ENCODE results near the gene PLTP. TPM values are rescaled to one million over a fixed set of nuclear protein-coding genes. Genes with fewer than 3 reads are reported as not detected.

PLTP gene
- total RNA-seq, 1 donor from 2014 or later = 38.5 TPM

DNA sequence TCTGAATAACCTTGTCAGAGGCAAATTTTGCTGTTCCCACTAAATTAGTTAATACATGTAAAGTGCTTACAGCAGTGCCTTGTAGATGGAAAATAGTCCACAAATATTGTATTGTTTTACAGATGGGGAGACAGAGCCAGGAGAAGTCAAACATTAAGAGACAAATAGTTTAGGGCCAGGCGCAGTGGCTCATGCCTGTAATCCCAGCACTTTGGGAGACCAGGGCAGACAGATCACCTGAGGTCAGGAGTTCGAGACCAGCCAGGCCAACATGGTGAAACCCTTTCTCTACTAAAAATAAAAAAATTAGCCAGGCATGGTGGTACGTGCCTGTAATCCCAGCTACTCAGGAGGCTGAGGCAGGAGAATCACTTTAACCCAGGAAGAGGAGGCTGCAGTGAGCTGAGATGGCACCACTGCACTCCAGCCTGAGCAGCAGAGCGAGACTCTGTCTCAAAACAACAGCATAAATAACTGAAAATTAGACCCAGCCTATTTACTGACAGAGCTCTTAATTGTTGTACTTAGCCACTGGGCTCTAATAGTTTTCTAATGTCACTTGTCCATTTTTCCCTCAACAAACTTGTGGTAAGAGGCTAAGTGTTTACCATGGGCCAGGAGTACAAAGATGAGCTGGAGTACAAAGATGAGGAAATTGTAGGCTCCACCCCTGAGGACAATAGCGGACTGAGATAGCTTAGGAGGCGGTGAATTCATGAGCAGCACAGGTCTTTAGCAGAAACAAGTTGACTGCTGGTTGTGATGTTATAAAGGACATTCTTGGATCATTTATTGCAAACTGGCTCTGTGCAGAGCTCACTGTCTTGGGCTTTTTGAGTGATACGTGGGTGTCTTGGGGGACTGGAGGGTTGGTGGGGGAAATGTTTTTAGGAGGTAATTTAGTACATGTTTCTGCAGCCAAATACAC is 48.1 kb downstream of the PLTP start:
- TF ChIP-seq, protein P1, sequence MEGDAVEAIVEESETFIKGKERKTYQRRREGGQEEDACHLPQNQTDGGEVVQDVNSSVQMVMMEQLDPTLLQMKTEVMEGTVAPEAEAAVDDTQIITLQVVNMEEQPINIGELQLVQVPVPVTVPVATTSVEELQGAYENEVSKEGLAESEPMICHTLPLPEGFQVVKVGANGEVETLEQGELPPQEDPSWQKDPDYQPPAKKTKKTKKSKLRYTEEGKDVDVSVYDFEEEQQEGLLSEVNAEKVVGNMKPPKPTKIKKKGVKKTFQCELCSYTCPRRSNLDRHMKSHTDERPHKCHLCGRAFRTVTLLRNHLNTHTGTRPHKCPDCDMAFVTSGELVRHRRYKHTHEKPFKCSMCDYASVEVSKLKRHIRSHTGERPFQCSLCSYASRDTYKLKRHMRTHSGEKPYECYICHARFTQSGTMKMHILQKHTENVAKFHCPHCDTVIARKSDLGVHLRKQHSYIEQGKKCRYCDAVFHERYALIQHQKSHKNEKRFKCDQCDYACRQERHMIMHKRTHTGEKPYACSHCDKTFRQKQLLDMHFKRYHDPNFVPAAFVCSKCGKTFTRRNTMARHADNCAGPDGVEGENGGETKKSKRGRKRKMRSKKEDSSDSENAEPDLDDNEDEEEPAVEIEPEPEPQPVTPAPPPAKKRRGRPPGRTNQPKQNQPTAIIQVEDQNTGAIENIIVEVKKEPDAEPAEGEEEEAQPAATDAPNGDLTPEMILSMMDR (conservative IDR thresholded peaks at IDR 0.05; ENCODE audit: low read depth, low read length) = no peak

DNA sequence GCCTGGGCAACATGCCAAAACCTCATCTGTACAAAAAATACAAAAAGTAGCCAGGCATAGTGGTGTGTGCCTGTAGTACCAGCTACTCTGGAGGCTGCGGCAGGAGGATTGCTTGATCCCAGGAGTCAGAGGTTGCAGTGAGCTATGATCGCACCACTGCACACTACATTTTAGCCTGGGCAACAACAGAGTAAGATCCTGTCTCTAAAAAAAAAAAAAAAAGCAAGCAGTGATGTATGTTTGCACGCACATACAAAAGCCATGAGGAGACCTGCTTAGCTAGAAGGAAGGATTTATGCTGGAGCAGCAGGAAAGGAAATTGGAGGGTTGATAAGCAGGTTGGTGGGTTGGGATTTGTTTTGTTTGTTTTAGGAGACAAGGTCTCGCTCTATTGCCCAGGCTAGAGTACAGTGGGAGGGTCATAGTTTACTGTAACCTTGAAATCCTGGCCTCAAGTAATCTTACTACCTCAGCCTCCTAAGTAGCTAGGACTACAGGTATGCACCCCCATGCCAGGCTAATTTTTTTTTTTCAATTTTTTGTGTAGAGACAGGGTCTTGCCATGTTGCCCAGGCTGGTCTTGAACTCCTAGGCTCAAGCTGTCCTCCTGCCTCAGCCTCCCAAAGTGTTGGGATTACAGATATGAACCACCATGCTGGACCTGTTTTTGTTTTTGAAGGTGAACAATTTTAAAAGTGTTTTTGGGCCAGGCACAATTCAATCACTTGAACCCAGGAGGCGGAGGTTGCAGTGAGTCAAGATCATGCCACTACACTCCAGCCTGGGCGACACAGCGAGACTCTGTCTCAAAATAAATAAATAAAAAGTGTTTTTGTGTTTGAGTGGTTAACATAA is 50.5 kb downstream of the PLTP start:
- H3K4me3 ChIP-seq (ENCODE audit: low read depth, low read length) = no peak overlapping the region
- no peak for DNase-seq (ENCODE audit: low read depth)
- TF ChIP-seq, protein P1 (conservative IDR thresholded peaks at IDR 0.05; ENCODE audit: low read depth, low read length) = no peak

More for the DNA sequence above, 48.1 kb downstream of the PLTP start:
- H3K4me3 ChIP-seq (ENCODE audit: low read depth, low read length) = no peak overlapping the region
- no peak for DNase-seq (ENCODE audit: low read depth)

DNA sequence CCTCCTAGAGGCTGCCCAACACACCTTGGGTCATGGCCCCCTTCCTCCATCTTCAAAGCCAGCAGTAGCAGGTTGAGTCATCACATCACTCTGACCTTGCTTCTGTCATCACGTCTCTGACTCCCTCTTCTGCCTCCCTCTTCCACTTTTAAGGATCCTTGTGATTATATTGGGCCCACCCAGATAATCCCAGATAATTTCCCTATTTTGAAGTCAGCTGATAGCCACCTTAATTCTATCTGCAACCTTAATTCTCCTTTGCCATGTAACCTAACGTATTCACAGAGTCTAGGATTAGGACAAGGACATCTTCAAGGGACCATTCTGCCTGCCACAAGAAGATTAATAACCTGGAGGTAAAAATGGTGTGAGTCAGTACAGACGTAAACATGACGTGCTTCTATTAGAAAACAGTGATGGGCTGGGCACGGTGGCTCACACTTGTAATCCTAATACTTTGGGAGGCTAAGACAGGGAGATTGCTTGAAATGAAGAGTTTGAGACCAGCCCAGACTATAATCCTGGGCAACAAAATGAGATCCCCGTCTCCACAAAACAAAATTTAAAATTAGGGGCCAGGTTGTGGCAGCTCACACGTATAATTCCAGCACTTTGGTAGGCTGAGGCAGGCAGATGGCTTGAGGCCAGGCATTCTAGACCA is 51.3 kb downstream of the PLTP start:
- H3K4me3 ChIP-seq (ENCODE audit: low read depth, low read length) = no peak overlapping the region
- TF ChIP-seq, protein P1 (conservative IDR thresholded peaks at IDR 0.05; ENCODE audit: low read depth, low read length) = no peak
- DNase-seq (ENCODE audit: low read depth) = no peak

DNA sequence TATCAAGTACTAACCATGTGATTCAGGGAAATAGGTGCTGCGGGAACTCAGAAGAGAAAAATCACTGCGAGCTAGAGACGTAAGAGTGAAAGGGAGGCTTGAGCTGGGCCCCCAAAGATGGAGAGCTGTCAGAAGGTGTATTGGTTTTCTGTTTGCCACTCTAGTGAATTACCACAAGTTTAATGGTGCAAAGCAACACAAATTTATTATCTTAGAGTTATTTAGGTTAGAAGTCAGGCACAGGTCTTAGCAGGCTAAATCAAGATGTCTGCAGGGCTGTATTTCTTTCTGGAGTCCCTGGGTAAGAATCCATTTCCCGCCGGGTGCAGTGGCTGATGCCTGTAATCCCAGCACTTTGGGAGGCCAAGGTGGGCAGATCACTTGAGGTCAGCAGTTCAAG is 52.0 kb downstream of the PLTP start:
- H3K4me3 ChIP-seq (ENCODE audit: low read depth, low read length) = no peak overlapping the region
- TF ChIP-seq, protein P1 (conservative IDR thresholded peaks at IDR 0.05; ENCODE audit: low read depth, low read length) = no peak
- no peak for DNase-seq (ENCODE audit: low read depth)

DNA sequence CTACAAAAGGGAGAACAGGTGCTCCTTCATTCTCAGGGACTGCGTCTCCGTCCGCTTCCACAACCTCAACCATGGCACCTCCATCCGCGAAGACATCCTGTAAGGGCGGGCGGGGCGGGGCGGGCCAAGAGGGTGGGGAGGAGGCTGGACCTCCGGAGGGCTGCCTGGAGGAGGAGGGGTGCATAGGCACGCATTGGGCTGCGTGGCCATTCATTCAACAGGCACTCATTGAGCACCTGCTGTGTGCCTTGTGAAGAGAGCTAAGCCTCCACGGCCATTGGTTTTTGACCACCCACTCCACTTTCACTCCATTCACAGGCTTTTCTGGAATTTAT is 54.1 kb downstream of the PLTP start:
- peak overlapping the region; percentile 91 for H3K4me3 ChIP-seq (ENCODE audit: low read depth, low read length)
- no peak for DNase-seq (ENCODE audit: low read depth)
- TF ChIP-seq, protein P1 (conservative IDR thresholded peaks at IDR 0.05; ENCODE audit: low read depth, low read length) = no peak

DNA sequence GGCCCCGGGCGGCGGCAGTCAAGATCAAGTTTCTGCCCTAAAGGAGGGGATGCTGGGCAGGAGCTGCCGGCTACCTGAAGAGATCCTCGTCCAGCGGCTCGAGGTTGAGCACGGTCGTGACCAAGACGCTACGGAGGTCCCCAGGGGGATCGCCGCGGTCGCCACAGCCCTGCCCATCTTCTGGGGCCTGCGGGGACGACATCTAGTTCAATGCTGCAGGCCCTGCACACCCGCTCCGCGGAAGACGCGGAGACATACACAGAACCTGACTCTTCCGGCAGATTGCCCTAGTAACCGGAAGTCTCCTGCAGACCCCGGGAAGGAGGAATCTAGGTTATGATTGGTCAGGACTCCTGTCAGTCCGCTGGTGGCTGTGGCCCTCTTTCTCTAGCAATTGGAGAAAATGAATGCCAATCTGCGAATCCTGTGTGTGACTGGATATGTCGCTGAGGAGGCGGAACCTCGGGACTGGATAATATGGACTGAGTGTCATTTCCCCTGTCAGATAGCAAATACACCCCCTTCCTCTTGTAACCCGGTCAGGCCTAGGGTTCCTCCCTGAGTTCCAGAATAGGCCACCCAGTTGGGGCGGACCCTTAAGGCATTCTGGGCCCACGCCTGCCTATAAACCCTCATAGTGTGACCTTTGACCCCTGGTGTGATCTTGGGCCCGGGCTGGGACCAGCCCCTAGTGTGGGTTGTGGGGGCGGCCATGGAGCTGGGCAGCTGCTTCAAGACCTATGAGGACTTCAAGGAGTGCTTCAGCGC is 54.7 kb downstream of the PLTP start, which contains the start of the genes ACOT8 and ZSWIM3:
ACOT8 (minus strand) TSS at position 279 of the 768 bp plus-strand sequence; CDS start at position 202, 77 bp downstream.
ZSWIM3 (plus strand) TSS at position 501 of the 768 bp plus-strand sequence; CDS start at position 713, 212 bp downstream.
- H3K4me3 ChIP-seq (ENCODE audit: low read depth, low read length) = peak within 1 kb of the TSS; percentile 91
- TF ChIP-seq, protein P1 (conservative IDR thresholded peaks at IDR 0.05; ENCODE audit: low read depth, low read length) = no peak
- DNase-seq (ENCODE audit: low read depth) = peak; percentile 100
